RWPE2 (cell line): ENCODE measurements around the gene VSIG8.

Source experiments
- ATAC-seq: fragments of 200-7000 bp; cut with Tn5 transposase; 3 replicates; pipeline ENCODE4 v1.9.1; 2021; ENCODE audit warnings: low read depth
- DNase-seq: peaks from one replicate; pipeline ENCODE4 v3.0.0-alpha.2; 2020; ENCODE audit warnings: low spot score
- H3K27ac ChIP-seq: fragments of 450-650 bp; 2 replicates; pipeline ENCODE4 v1.5.1; 2017; ENCODE audit warnings: mild to moderate bottlenecking; ENCODE audit not compliant: poor library complexity, severe bottlenecking
- H3K27me3 ChIP-seq: fragments of 250-450 bp; sonication (Bioruptor Pico); 2 replicates; pipeline ENCODE4 v1.5.1; 2021; ENCODE audit warnings: mild to moderate bottlenecking, moderate library complexity; ENCODE audit not compliant: insufficient read depth, poor library complexity, severe bottlenecking
- H3K36me3 ChIP-seq: fragments of 250-450 bp; sonication (Bioruptor Pico); 2 replicates; pipeline ENCODE4 v1.5.1; 2020; ENCODE audit warnings: low read depth, mild to moderate bottlenecking, moderate library complexity
- H3K4me1 ChIP-seq: fragments of 250-450 bp; sonication (Bioruptor Pico); 2 replicates; pipeline ENCODE4 v1.5.1; 2021; ENCODE audit warnings: mild to moderate bottlenecking, moderate library complexity; ENCODE audit not compliant: insufficient read depth, poor library complexity, severe bottlenecking
- H3K4me3 ChIP-seq: fragments of 250-450 bp; sonication (Bioruptor Pico); 2 replicates; pipeline ENCODE4 v1.5.1; 2021; ENCODE audit warnings: mild to moderate bottlenecking, moderate library complexity; ENCODE audit not compliant: severe bottlenecking
- H3K9me3 ChIP-seq: fragments of 250-450 bp; sonication (Bioruptor Pico); 2 replicates; pipeline ENCODE4 v1.5.1; 2021; ENCODE audit warnings: mild to moderate bottlenecking, moderate library complexity; ENCODE audit not compliant: severe bottlenecking
- TF ChIP-seq, protein P1 (sequence below): fragments of 450-650 bp; IDR thresholded peaks from one replicate; pipeline ENCODE4 v1.5.1; 2017; ENCODE audit warnings: mild to moderate bottlenecking, moderate library complexity; ENCODE audit not compliant: poor library complexity, severe bottlenecking

Gene VSIG8

DNA sequence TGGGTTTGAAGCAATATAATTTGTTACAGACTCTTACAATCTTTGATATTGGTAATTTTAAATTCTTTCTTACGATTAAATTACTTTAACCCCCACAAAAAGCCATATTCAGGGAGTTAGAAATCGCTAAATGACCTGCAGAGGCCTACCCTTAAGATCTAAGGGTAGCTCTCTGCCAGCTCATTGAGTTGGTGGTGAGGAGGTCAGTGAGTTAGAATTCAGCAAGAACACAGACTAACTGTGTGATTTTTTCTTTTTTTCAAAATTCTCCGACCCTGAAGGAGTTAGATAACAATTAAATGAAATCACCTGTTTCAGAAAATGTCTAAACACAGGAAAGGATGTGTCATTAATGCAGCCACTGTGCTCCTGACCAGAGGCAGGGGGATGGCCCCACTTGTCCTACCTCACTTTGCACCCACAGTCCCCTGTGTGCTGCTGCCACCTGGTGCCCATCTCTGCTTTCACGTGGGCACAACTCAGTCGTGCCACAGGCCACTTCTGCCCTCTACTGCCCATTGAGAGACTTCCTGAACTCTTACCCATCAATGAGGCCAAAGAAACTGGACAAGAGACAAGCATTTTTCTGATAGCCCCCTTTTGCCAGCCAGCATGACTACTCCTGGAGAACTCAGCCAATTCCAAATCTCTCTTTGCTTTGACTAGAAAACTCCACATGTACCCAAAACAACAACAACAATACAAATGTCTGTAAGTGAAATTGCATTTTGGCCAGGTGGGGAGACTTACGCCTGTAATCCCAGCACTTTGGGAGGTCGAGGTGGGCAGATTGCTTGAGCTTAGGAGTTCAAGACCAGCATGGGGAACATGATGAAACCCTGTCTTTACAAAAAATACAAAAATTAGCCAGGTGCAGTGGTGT is 29.1 kb upstream of the VSIG8 start:
- H3K4me1 ChIP-seq, result peaks cover 19% of the 10 kb centered on the region
- DNase-seq (peak; percentile 78), ATAC-seq (peak; percentile 89)
- H3K27ac ChIP-seq, result peak overlapping the region; percentile 91
- no peak overlapping the region for H3K4me3 ChIP-seq
- TF ChIP-seq, protein P1, sequence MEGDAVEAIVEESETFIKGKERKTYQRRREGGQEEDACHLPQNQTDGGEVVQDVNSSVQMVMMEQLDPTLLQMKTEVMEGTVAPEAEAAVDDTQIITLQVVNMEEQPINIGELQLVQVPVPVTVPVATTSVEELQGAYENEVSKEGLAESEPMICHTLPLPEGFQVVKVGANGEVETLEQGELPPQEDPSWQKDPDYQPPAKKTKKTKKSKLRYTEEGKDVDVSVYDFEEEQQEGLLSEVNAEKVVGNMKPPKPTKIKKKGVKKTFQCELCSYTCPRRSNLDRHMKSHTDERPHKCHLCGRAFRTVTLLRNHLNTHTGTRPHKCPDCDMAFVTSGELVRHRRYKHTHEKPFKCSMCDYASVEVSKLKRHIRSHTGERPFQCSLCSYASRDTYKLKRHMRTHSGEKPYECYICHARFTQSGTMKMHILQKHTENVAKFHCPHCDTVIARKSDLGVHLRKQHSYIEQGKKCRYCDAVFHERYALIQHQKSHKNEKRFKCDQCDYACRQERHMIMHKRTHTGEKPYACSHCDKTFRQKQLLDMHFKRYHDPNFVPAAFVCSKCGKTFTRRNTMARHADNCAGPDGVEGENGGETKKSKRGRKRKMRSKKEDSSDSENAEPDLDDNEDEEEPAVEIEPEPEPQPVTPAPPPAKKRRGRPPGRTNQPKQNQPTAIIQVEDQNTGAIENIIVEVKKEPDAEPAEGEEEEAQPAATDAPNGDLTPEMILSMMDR, result peak; percentile 99
- no peaks in the 10 kb centered on the region for H3K36me3 ChIP-seq
- H3K27me3 ChIP-seq, result no peaks in the 10 kb centered on the region
- no peaks in the 10 kb centered on the region for H3K9me3 ChIP-seq

GRCh38 chr1:159890390-159890789 is 27.9 kb upstream of the VSIG8 start:
- Histone ChIP-seq H3K4me3 (no peak overlapping the region), H3K27ac (peak overlapping the region; percentile 91), H3K4me1 (peaks cover 19% of the 10 kb centered on the region), H3K9me3 (no peaks in the 10 kb centered on the region), H3K36me3 (no peaks in the 10 kb centered on the region), H3K27me3 (no peaks in the 10 kb centered on the region)
- TF ChIP-seq, protein P1, result no peak
- ATAC-seq, result no peak
- no peak for DNase-seq

DNA sequence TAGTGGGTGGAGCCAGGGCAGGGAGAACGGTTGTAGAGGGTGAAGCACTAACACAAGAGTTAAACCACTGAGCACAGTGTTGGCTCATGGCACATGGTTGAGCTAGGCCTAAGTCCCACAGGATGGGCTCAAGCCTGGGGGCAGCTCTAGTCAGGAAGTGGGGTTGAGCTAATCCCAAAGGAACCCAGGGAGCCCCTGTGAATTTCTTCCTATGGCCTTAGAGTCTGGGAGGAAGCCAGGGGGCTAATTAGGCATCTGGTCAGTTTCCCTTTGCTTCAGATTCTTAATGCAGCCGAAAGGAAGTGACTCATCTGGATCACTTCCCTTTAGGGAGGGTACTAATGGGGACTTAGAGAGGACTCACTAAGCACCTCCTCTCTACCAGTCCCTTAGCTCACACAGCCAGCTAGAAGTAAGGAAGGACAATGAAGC is 27.4 kb upstream of the VSIG8 start:
- peak; percentile 71 for ATAC-seq
- TF ChIP-seq, protein P1, result no peak
- Histone ChIP-seq H3K9me3 (no peaks in the 10 kb centered on the region), H3K27ac (peak overlapping the region; percentile 91), H3K4me3 (no peak overlapping the region), H3K4me1 (peaks cover 19% of the 10 kb centered on the region), H3K36me3 (no peaks in the 10 kb centered on the region), H3K27me3 (no peaks in the 10 kb centered on the region)
- no peak for DNase-seq

DNA sequence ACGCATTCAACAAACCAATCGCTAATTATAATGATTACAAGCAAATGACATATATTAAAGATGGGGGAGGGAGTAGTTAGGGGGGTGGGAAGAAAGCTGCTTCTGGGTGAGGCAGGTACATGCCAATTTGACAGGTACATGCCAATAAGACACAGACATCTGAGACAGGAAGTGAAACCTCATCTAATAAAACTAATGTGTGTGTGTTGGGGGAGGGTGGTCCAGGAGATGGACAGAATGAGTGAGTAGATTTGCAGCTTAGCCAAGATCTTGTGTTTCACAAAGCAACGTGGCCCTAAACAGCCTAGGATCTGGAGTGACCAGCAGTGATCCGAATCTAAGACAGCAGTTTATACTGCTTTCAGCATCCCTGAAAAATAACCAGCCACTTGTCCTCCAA is 26.7 kb upstream of the VSIG8 start:
- TF ChIP-seq, protein P1, result no peak
- Histone ChIP-seq H3K4me3 (no peak overlapping the region), H3K9me3 (no peaks in the 10 kb centered on the region), H3K27me3 (no peaks in the 10 kb centered on the region), H3K27ac (peak overlapping the region; percentile 91), H3K36me3 (no peaks in the 10 kb centered on the region), H3K4me1 (peaks cover 19% of the 10 kb centered on the region)
- ATAC-seq (no peak), DNase-seq (peak; percentile 19)

GRCh38 chr1:159884296-159884695 is 21.8 kb upstream of the VSIG8 start:
- no peaks in the 10 kb centered on the region for H3K36me3 ChIP-seq
- H3K27me3 ChIP-seq, result no peaks in the 10 kb centered on the region
- TF ChIP-seq, protein P1, result no peak
- DNase-seq (no peak), ATAC-seq (no peak)
- no peaks in the 10 kb centered on the region for H3K9me3 ChIP-seq
- no peak overlapping the region for H3K27ac ChIP-seq
- H3K4me1 ChIP-seq, result peaks cover 39% of the 10 kb centered on the region
- no peak overlapping the region for H3K4me3 ChIP-seq
